Vagina (tissue), 2 donors: ENCODE results near the gene DDR2. TPM values are rescaled to one million over a fixed set of nuclear protein-coding genes. Genes with fewer than 3 reads are reported as not detected.

Source experiments
- DNase-seq, 2 donors: peaks; one replicate each; pipeline ENCODE4 v3.0.0-alpha.2; 2017; ENCODE audit errors: extremely low spot score in 2 of 2
- H3K27ac ChIP-seq: fragments of 200-600 bp; sonication (generic); one replicate; pipeline ENCODE4 v1.5.1; 2019
- H3K27me3 ChIP-seq: fragments of 200-600 bp; sonication (generic); one replicate; pipeline ENCODE4 v1.5.1; 2019
- H3K36me3 ChIP-seq, 2 donors: fragments of 200-600 bp; sonication (generic); one replicate each; pipeline ENCODE4 v1.5.1; 2017 to 2019
- H3K4me1 ChIP-seq: fragments of 200-600 bp; sonication (generic); one replicate; pipeline ENCODE4 v1.5.1; 2019
- H3K4me3 ChIP-seq, 2 donors: fragments of 200-600 bp; sonication (generic); 1 replicate in 1 of 2; 2 replicates in 1 of 2; pipeline ENCODE4 v1.5.1; 2016 to 2019
- H3K9me3 ChIP-seq: fragments of 200-600 bp; sonication (generic); one replicate; pipeline ENCODE4 v1.5.1; 2019
- POLR2A ChIP-seq, 2 donors: fragments of 450-650 bp; IDR thresholded peaks; one replicate each; pipeline ENCODE4 v1.6.1; 2017; ENCODE audit warnings: antibody characterized with exemption in 2 of 2, mild to moderate bottlenecking in 2 of 2, moderate library complexity in 2 of 2
- POLR2AphosphoS5 ChIP-seq, 2 donors: sonication (generic); formaldehyde crosslinking; IDR thresholded peaks; one replicate each; pipeline ENCODE4 v1.9.0; 2017; ENCODE audit warnings: antibody characterized with exemption in 2 of 2, mild to moderate bottlenecking in 2 of 2, low read depth in 1 of 2; ENCODE audit not compliant: insufficient read depth in 1 of 2
- intact Hi-C: fragments of 100-400 bp; cut with DNase I; formaldehyde crosslinking; loops from one replicate; pipeline ENCODE4 v1.15.1; 2023
- total RNA-seq: library from RNA; depleted of rRNA; stranded (reverse); fragments of >200 nt; gene quantifications from one replicate; pipeline ENCODE4 v1.2.3, GENCODE V29; 2016
- TF ChIP-seq, protein P1 (sequence below), 3 experiments: fragments of 450-650 bp in 2 of 3; fragments of 200-600 bp in 1 of 3; sonication (generic) in 1 of 3; IDR thresholded peaks; one replicate each; pipeline ENCODE4 v1.5.1; 2017 to 2019; ENCODE audit warnings: antibody characterized with exemption in 3 of 3, mild to moderate bottlenecking in 2 of 3, moderate library complexity in 2 of 3

Gene DDR2
- total RNA-seq, 1 donor from 2014 or later: 153 TPM

DNA sequence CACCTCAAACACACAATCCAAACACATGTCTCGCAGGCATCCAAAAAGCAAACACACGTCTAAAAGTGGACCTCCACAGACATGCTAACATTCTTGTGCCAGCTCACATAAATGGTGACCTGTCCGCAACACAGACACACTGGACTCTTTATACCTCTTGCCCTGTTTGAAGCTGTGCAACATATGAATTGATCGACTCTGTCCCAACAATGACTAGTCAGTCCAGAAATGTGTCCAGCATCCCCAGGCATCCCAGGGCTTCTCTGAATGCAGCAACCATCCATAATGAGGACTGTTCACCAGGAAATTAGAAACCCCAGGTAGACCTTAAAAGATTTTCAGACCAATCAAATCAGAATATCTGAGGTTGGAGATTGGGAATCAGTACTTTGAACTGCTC lies 3.2 kb downstream of the DDR2 start:
- H3K27ac ChIP-seq: peak overlapping the region; percentile 88
- peak overlapping the region; percentile 41 to 54 for H3K4me3 ChIP-seq

GRCh38 chr1:162639718-162640117 lies 7.5 kb downstream of the DDR2 start:
- Histone ChIP-seq H3K27me3 (no peaks in the 10 kb centered on the region), H3K27ac (no peak overlapping the region), H3K4me3 (no peak overlapping the region), H3K4me1 (peaks cover 14% of the 10 kb centered on the region), H3K9me3 (no peaks in the 10 kb centered on the region), H3K36me3 (no peaks in the 10 kb centered on the region)
- DNase-seq: no peak
- intact Hi-C loops: no loop called here
- TF ChIP-seq POLR2A (IDR thresholded peaks at IDR 0.05) (no peak), POLR2AphosphoS5 (IDR thresholded peaks at IDR 0.05; ENCODE audit: insufficient read depth in 1 of 2, low read depth in 1 of 2) (no peak)
- TF ChIP-seq, protein P1, sequence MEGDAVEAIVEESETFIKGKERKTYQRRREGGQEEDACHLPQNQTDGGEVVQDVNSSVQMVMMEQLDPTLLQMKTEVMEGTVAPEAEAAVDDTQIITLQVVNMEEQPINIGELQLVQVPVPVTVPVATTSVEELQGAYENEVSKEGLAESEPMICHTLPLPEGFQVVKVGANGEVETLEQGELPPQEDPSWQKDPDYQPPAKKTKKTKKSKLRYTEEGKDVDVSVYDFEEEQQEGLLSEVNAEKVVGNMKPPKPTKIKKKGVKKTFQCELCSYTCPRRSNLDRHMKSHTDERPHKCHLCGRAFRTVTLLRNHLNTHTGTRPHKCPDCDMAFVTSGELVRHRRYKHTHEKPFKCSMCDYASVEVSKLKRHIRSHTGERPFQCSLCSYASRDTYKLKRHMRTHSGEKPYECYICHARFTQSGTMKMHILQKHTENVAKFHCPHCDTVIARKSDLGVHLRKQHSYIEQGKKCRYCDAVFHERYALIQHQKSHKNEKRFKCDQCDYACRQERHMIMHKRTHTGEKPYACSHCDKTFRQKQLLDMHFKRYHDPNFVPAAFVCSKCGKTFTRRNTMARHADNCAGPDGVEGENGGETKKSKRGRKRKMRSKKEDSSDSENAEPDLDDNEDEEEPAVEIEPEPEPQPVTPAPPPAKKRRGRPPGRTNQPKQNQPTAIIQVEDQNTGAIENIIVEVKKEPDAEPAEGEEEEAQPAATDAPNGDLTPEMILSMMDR (IDR thresholded peaks at IDR 0.05): no peak

More for the DNA sequence above, 3.2 kb downstream of the DDR2 start:
- H3K4me1 ChIP-seq: peaks cover 18% of the 10 kb centered on the region
- no peaks in the 10 kb centered on the region for H3K36me3 ChIP-seq
- H3K9me3 ChIP-seq: no peaks in the 10 kb centered on the region
- TF ChIP-seq, protein P1 (IDR thresholded peaks at IDR 0.05): no peak
- intact Hi-C loops: no loop called here
- no peak for DNase-seq
- no peaks in the 10 kb centered on the region for H3K27me3 ChIP-seq

- no peaks in the 10 kb centered on the region for H3K36me3 ChIP-seq
- no peak overlapping the region for H3K27ac ChIP-seq
- intact Hi-C loops: no loop called here
- no peak overlapping the region for H3K4me3 ChIP-seq
- no peaks in the 10 kb centered on the region for H3K27me3 ChIP-seq
- H3K4me1 ChIP-seq: peaks cover 2% of the 10 kb centered on the region
- no peak for TF ChIP-seq POLR2A (IDR thresholded peaks at IDR 0.05)
- H3K9me3 ChIP-seq: no peaks in the 10 kb centered on the region
- no peak for DNase-seq
These were observed 8.8 kb downstream of the DDR2 start for GRCh38 chr1:162641114-162641513.

GRCh38 chr1:162644986-162645314 lies 12.7 kb downstream of the DDR2 start:
- no peak overlapping the region for H3K27ac ChIP-seq
- intact Hi-C loops: no loop called here
- H3K4me3 ChIP-seq: no peak overlapping the region
- DNase-seq: no peak
- H3K36me3 ChIP-seq: no peaks in the 10 kb centered on the region
- TF ChIP-seq POLR2AphosphoS5 (IDR thresholded peaks at IDR 0.05; ENCODE audit: insufficient read depth in 1 of 2, low read depth in 1 of 2): no peak
- no peak for TF ChIP-seq POLR2A (IDR thresholded peaks at IDR 0.05)
- TF ChIP-seq, protein P1 (IDR thresholded peaks at IDR 0.05): no peak
- H3K4me1 ChIP-seq: peaks cover 21% of the 10 kb centered on the region
- no peaks in the 10 kb centered on the region for H3K27me3 ChIP-seq
- H3K9me3 ChIP-seq: no peaks in the 10 kb centered on the region

DNA sequence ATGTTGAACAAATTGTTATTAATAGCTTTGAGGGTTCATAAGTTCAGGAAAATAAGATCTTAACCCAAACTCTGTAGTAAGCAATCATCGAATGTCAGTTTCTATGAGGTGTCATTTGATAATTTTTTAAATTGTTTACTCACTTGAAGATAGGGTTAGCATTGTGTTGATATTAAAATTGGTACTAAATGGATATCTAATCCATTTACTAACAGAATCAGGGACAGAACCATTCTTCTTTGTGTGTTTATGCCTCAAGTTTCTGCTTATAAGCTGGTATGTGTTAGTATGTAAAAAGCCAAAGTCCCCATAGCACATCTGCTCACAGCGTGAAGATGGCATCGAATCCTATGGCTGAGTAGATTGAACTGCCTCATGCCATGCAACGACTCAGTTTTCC lies 13.4 kb downstream of the DDR2 start:
- Histone ChIP-seq H3K27ac (no peak overlapping the region), H3K36me3 (no peaks in the 10 kb centered on the region), H3K9me3 (no peaks in the 10 kb centered on the region), H3K27me3 (no peaks in the 10 kb centered on the region), H3K4me1 (peaks cover 21% of the 10 kb centered on the region), H3K4me3 (no peak overlapping the region)
- intact Hi-C loops: no loop called here
- no peak for TF ChIP-seq POLR2AphosphoS5 (IDR thresholded peaks at IDR 0.05; ENCODE audit: insufficient read depth in 1 of 2, low read depth in 1 of 2)
- TF ChIP-seq, protein P1 (IDR thresholded peaks at IDR 0.05): no peak
- TF ChIP-seq POLR2A (IDR thresholded peaks at IDR 0.05): no peak
- no peak for DNase-seq

DNA sequence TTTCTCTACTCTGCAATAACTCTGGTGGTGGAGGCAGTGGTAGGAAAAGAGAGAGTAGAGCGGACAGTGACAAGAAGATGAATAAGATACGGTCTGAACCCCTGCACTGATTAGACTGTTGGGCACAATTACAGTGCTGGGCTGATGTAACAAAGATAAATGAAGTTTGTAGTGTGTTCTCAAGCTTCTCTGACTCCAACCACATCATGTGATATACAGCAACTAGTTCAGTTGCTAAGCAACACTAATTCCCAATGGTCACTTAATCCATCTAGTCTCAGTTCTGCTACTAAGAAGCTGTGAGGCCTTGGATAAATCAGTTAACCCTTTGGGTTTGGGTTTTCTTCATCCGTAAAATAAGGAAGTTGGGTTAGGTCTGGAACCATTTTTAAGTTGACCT lies 17.3 kb downstream of the DDR2 start:
- Histone ChIP-seq H3K9me3 (no peaks in the 10 kb centered on the region), H3K27me3 (no peaks in the 10 kb centered on the region), H3K4me1 (peaks cover 21% of the 10 kb centered on the region), H3K36me3 (no peaks in the 10 kb centered on the region), H3K4me3 (no peak overlapping the region), H3K27ac (no peak overlapping the region)
- no peak for DNase-seq
- TF ChIP-seq, protein P1 (IDR thresholded peaks at IDR 0.05): no peak
- TF ChIP-seq POLR2A (IDR thresholded peaks at IDR 0.05): no peak
- no peak for TF ChIP-seq POLR2AphosphoS5 (IDR thresholded peaks at IDR 0.05; ENCODE audit: insufficient read depth in 1 of 2, low read depth in 1 of 2)
- intact Hi-C loops: no loop called here
